ENCODE results near the gene PKD1.

PKD1 gene

DNA sequence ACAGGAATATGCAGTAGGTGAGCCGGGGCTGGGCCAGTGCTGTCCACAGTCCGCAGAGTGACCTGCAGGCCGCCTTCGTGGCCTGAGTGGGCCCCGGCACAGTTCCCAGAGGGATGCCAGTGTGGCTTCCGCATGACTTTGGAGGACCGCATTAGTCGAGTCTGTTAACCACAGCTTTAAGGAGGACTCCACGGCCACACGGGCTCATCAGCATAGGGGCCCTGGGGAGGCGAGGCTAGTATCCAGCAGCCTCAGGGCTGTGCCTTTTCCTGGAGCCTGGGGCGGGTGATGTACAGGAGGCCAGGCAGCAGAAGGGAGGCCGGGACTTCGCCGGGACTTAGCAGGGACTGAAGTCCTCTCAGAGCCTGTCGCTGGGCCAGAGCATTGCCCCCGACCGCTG lies 74.7 kb downstream of the PKD1 start:
- H3K4me1 Mint-ChIP-seq (ENCODE audit: low read depth), result no peaks in the 10 kb centered on the region
- H3K36me3 Mint-ChIP-seq, result no peaks in the 10 kb centered on the region
- H3K27me3 Mint-ChIP-seq, result no peaks in the 10 kb centered on the region
- no peaks in the 10 kb centered on the region for H3K9me3 Mint-ChIP-seq (ENCODE audit: low read depth)
- H3K4me3 Mint-ChIP-seq, result no peak overlapping the region
- no peak overlapping the region for H3K27ac Mint-ChIP-seq

DNA sequence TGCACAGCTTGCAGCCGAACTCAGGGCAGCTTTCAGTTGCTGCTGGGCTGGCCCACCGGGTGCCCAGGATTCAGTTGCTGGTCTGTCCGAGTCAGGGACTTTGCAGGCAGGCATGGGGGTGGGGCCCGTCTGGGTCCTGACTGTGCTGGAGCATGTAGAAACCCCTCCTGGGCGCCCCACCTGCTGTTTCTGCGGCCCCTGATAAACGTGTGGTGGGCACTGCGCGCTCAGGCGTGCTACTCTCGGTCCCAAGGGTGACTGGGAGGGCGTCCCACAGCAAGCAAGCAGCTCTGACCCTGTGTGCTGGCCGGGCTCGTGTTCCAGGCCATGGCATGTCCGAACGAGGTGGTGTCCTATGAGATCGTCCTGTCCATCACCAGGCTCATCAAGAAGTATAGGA lies 75.4 kb downstream of the PKD1 start:
- H3K4me3 Mint-ChIP-seq, result no peak overlapping the region
- no peaks in the 10 kb centered on the region for H3K4me1 Mint-ChIP-seq (ENCODE audit: low read depth)
- no peaks in the 10 kb centered on the region for H3K9me3 Mint-ChIP-seq (ENCODE audit: low read depth)
- no peaks in the 10 kb centered on the region for H3K27me3 Mint-ChIP-seq
- no peak overlapping the region for H3K27ac Mint-ChIP-seq
- no peaks in the 10 kb centered on the region for H3K36me3 Mint-ChIP-seq

DNA sequence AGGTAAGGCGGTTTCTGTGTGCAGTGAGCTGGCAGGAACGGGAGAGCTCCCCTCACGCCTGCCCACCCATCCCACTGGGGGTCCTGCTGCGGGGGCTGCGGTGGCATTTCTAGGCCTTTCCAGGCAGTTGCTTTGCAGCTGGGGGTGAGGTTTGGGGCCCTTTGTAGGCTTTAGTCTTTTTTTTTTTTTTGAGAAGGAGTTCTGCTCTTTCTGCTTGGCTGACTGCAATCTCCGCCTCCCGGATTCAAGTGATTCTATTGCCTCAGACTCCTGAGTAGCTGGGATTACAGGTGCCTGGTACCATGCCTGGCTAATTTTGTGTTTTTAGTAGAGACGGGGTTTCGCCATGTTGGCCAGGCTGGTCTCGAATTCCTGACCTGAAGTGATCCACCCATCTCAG lies 76.8 kb downstream of the PKD1 start:
- H3K9me3 Mint-ChIP-seq (ENCODE audit: low read depth), result no peaks in the 10 kb centered on the region
- H3K27me3 Mint-ChIP-seq, result no peaks in the 10 kb centered on the region
- no peak overlapping the region for H3K4me3 Mint-ChIP-seq
- no peaks in the 10 kb centered on the region for H3K4me1 Mint-ChIP-seq (ENCODE audit: low read depth)
- no peak overlapping the region for H3K27ac Mint-ChIP-seq
- H3K36me3 Mint-ChIP-seq, result no peaks in the 10 kb centered on the region

DNA sequence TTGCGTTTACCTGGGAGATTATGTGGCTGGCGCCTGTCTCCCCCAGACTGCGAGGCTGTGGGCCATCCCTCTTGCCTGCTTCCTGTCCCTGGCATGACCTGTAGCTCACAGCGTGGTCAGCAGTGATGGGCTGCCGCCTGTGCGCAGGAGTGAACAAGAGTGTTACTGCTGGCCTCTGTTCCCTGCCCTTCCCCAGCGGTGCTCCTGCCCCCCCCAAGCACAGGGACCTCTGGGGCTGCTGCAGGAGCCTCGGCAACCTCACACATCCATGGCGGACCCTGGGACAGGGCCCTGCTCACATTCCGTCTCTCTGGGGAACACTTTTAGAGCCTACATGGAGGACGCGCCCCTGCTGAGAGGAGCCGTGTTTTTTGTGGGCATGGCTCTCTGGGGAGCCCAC lies 77.3 kb downstream of the PKD1 start:
- Mint-ChIP-seq H3K4me1 (ENCODE audit: low read depth) (no peaks in the 10 kb centered on the region), H3K9me3 (ENCODE audit: low read depth) (no peaks in the 10 kb centered on the region), H3K27me3 (no peaks in the 10 kb centered on the region), H3K36me3 (no peaks in the 10 kb centered on the region), H3K27ac (no peak overlapping the region), H3K4me3 (no peak overlapping the region)

DNA sequence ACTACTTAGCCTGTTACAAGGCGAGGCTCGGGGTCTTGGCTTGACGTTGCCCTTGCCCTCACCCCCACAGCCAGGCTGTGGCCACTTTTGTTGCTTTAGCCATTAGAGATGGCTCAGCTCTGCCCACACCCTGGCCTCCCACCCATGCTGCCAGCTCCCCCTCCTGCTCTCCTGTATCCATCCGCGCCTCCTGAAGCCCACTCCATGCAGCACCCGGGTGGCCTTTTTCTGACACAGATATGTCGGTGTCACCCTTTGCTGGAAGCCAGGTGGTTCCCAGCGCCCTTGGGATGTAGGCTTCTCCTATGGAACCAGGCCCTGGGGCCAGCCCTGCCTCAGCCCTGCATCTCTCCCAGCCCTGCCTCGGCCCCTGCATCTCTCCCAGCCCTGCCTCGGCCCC lies 78.3 kb downstream of the PKD1 start:
- H3K4me1 Mint-ChIP-seq (ENCODE audit: low read depth), result no peaks in the 10 kb centered on the region
- H3K27me3 Mint-ChIP-seq, result no peaks in the 10 kb centered on the region
- no peak overlapping the region for H3K4me3 Mint-ChIP-seq
- no peaks in the 10 kb centered on the region for H3K9me3 Mint-ChIP-seq (ENCODE audit: low read depth)
- H3K36me3 Mint-ChIP-seq, result no peaks in the 10 kb centered on the region
- H3K27ac Mint-ChIP-seq, result no peak overlapping the region

DNA sequence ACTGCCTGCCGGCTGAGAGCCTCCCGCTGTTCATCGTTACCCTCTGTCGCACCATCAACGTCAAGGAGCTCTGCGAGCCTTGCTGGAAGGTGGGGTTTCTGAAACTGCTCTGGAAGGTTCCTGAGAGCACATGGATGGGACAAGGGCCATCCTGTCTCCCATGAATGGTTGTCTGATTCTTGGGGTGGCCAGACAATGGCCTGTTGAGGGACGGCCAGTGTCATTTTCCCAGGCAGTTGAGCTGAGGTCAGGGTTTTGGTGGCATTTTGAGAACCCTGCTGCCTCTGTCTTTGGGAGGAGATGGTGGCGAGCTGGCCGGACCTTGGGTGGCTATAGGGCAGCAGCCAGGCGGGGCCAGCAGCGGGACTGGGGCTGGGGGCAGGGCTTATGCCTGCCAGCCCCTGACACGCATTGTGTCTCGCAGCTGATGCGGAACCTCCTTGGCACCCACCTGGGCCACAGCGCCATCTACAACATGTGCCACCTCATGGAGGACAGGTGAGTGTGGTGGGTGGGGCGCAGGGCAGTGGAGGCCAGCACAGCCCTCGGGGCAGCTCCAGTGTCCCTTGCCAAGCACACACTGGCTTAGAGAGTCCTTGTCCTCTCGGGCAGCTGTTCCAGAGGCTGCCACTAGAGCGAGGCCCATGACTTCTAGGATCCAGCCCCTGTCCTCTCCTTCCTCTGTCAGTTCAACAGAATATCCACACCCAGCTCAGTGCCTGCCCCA lies 78.9 kb downstream of the PKD1 start:
- no peak overlapping the region for H3K27ac Mint-ChIP-seq
- no peaks in the 10 kb centered on the region for H3K36me3 Mint-ChIP-seq
- H3K27me3 Mint-ChIP-seq, result no peaks in the 10 kb centered on the region
- H3K4me3 Mint-ChIP-seq, result no peak overlapping the region
- no peaks in the 10 kb centered on the region for H3K4me1 Mint-ChIP-seq (ENCODE audit: low read depth)
- H3K9me3 Mint-ChIP-seq (ENCODE audit: low read depth), result no peaks in the 10 kb centered on the region

DNA sequence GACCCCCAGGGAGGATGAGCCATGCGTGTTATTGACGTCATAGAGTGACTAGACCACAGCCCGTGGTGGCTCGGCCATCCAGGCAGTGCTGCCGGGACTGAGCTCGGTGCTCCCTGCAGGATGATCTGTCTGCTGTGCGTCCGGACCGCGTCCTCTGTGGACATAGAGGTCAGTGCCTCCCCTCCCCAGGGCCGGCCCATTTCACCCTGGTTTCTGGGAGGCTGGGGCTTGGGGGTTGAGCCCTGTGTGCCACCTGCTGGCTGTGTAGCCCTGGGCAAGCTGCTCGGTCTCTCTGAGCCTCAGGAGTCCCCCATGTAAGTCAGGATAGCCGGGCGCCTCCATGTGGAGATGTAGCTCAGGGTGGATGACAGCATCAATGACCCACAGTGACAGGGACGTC lies 79.6 kb downstream of the PKD1 start:
- Mint-ChIP-seq H3K36me3 (no peaks in the 10 kb centered on the region), H3K9me3 (ENCODE audit: low read depth) (no peaks in the 10 kb centered on the region), H3K4me1 (ENCODE audit: low read depth) (no peaks in the 10 kb centered on the region), H3K4me3 (no peak overlapping the region), H3K27ac (no peak overlapping the region), H3K27me3 (no peaks in the 10 kb centered on the region)

DNA sequence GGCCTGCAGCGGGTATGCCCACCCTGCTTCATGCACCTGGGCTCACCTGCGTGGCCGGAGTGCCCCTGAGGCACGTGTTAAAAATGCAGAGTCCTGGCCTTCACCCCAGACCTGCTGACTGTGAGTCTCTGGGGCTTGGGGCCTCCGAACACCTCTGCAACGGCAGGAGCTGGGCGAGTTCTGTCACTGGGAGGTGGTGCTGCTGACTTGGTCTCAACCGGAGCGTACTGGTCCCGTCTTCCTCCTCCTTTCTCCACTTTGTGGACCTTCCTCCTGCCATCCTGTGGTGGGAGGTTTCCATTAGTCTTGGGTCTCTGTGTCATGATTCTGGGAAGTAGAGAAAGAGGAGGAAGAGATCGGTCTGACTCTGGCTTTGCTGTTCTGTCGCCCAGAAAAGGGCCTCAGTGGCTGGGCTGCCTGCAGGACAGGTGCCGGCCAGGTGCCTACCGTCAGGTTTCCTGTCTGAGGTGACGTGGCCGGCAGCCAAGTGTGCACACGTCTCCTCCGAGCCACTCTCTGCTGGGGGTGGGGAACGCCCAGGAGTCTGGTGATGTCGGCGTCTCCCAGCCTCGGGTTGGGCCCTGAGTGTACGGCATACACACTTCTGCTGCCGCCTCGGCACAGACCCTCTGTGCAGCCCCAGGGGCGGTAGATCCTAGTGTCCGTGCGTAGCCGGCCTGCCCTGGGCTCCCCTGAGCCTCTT lies 81.0 kb downstream of the PKD1 start:
- H3K9me3 Mint-ChIP-seq (ENCODE audit: low read depth), result no peaks in the 10 kb centered on the region
- H3K36me3 Mint-ChIP-seq, result no peaks in the 10 kb centered on the region
- no peaks in the 10 kb centered on the region for H3K4me1 Mint-ChIP-seq (ENCODE audit: low read depth)
- H3K27me3 Mint-ChIP-seq, result no peaks in the 10 kb centered on the region
- no peak overlapping the region for H3K27ac Mint-ChIP-seq
- H3K4me3 Mint-ChIP-seq, result no peak overlapping the region

DNA sequence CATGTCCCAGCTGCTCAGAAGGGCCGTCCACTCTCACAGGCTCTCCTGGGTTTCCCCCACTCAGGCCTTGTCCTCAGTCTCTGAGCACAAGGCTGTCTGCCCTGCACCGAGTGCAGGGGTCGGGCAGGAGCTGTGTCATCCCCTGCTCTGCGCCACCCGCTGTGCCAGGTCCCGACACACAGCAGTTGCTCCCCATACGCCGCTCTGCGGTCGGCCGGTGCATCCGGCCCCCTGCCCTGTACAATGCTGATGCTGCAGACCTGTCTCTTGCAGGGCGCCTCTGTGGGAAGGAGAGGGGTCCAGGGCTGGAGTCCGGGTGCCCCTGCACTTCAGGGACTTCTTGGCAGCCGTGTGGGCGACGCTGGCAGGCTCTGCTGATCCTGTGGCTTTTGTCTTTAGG lies 81.8 kb downstream of the PKD1 start:
- H3K27ac Mint-ChIP-seq, result no peak overlapping the region
- H3K4me1 Mint-ChIP-seq (ENCODE audit: low read depth), result no peaks in the 10 kb centered on the region
- no peak overlapping the region for H3K4me3 Mint-ChIP-seq
- H3K9me3 Mint-ChIP-seq (ENCODE audit: low read depth), result no peaks in the 10 kb centered on the region
- no peaks in the 10 kb centered on the region for H3K36me3 Mint-ChIP-seq
- no peaks in the 10 kb centered on the region for H3K27me3 Mint-ChIP-seq

DNA sequence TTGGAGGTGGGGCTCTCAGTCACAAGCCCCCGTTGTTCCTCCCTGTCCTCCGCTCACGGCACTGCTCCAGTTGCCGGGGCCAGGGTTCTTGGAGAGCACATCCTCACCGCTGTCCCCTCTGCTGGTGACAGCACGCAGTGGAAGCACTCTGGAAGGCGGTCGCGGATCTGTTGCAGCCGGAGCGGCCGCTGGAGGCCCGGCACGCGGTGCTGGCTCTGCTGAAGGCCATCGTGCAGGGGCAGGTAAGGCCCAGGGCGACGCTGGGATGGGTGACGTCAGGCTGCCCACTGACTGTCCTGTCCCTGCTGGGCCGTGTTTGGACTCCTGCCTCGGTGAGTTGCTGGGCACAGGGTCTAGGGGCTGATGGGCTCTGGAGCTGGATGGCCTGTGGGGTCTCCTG lies 82.5 kb downstream of the PKD1 start:
- no peaks in the 10 kb centered on the region for H3K27me3 Mint-ChIP-seq
- H3K9me3 Mint-ChIP-seq (ENCODE audit: low read depth), result no peaks in the 10 kb centered on the region
- no peak overlapping the region for H3K4me3 Mint-ChIP-seq
- peaks cover 6% of the 10 kb centered on the region for H3K4me1 Mint-ChIP-seq (ENCODE audit: low read depth)
- no peak overlapping the region for H3K27ac Mint-ChIP-seq
- H3K36me3 Mint-ChIP-seq, result no peaks in the 10 kb centered on the region

DNA sequence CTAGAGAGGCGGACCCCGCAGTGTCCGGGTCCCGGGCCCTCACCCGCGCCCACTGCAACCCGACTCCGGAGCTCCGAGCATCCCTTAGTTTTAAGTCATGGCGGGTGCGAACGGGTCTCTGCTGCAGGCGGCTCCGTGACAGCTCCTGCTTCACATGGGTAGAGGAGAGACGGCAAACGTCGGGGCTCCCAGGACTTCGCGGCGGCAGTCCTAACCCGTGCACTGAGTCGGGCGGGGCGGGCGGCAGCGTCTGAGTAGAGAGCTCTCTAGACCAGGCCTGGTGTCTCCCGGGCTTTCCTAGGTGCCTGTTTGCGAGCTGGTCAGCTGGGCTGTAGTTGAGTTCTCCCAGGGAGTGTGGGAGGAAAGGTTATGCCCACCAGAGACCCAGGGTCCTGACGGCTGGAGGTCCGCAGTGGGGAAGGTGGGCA lies 87.6 kb downstream of the PKD1 start:
- Mint-ChIP-seq H3K4me3 (peak overlapping the region; percentile 91), H3K9me3 (ENCODE audit: low read depth) (no peaks in the 10 kb centered on the region), H3K36me3 (no peaks in the 10 kb centered on the region), H3K27ac (peak overlapping the region; percentile 41), H3K4me1 (ENCODE audit: low read depth) (peaks cover 12% of the 10 kb centered on the region), H3K27me3 (no peaks in the 10 kb centered on the region)

DNA sequence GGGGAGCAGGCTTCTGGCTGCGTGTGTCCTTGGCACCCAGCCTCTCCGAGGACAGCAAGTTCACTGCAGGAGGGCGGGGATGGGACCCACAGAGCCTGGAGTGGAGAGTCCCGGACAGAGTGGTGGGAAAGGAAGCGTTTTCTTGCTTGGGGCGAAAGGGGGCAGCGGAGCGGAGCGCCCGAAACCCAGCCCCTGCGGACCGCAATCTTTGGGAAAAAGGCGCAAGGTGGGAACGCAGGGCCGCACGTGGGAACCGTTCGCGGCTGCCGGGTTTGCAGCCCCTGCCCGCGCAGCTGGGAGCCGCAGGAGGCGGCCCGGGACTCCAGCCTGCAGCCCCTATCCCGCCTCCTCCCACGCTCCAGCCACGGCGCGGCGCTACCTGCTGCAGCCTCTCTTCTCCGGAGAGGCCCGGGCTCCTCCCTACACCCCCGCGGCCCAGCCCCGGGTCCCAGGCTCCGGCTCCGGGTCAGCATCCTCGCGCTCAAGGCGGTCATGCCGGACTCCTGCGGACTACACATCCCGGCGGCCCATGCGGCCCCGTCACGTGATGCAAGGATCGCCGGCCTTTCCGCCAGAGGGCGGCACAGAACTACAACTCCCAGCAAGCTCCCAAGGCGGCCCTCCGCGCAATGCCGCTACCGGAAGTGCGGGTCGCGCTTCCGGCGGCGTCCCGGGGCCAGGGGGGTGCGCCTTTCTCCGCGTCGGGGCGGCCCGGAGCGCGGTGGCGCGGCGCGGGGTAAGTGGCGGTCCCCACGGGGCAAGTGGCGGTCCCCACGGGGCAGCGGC lies 88.2 kb downstream of the PKD1 start, which contains the start of the genes NTHL1 and TSC2:
TSS of gene NTHL1 (minus strand) at position 505 of the 786 bp plus-strand sequence. CDS start at position 494, 11 bp downstream.
TSS of gene TSC2 (plus strand) at position 656 of the 786 bp plus-strand sequence. CDS start 631 bp downstream, outside the sequence.
- H3K36me3 Mint-ChIP-seq, result no peaks in the 10 kb centered on the region
- H3K4me1 Mint-ChIP-seq (ENCODE audit: low read depth), result peaks cover 12% of the 10 kb centered on the region
- no peaks in the 10 kb centered on the region for H3K27me3 Mint-ChIP-seq
- no peaks in the 10 kb centered on the region for H3K9me3 Mint-ChIP-seq (ENCODE audit: low read depth)
- H3K4me3 Mint-ChIP-seq, result peak within 1 kb of the TSS; percentile 92
- H3K27ac Mint-ChIP-seq, result peak within 1 kb of the TSS; percentile 70

DNA sequence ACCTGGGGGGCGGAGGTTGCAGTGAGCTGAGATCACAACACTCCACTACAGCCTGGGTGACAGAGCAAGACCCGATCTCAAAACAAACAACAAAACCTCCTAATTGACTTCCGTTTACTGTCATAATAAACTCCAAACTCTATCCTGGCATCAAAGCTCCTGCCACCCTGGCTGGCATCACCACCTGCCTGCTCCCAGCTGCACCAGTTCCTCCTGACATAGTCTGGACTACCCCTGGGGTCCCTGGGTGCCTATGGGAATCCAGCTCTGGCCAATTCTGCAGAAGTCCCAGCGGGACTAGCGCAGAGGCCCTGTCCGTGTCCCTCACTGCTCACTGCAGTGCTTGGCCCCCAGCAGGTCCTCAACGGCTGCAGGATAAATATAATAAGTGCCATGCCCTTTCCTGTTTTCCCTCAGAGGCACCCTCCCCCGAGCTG lies 88.8 kb downstream of the PKD1 start:
- Mint-ChIP-seq H3K27me3 (no peaks in the 10 kb centered on the region), H3K27ac (peak overlapping the region; percentile 70), H3K4me3 (peak overlapping the region; percentile 92), H3K4me1 (ENCODE audit: low read depth) (peaks cover 12% of the 10 kb centered on the region), H3K9me3 (ENCODE audit: low read depth) (no peaks in the 10 kb centered on the region), H3K36me3 (no peaks in the 10 kb centered on the region)

DNA sequence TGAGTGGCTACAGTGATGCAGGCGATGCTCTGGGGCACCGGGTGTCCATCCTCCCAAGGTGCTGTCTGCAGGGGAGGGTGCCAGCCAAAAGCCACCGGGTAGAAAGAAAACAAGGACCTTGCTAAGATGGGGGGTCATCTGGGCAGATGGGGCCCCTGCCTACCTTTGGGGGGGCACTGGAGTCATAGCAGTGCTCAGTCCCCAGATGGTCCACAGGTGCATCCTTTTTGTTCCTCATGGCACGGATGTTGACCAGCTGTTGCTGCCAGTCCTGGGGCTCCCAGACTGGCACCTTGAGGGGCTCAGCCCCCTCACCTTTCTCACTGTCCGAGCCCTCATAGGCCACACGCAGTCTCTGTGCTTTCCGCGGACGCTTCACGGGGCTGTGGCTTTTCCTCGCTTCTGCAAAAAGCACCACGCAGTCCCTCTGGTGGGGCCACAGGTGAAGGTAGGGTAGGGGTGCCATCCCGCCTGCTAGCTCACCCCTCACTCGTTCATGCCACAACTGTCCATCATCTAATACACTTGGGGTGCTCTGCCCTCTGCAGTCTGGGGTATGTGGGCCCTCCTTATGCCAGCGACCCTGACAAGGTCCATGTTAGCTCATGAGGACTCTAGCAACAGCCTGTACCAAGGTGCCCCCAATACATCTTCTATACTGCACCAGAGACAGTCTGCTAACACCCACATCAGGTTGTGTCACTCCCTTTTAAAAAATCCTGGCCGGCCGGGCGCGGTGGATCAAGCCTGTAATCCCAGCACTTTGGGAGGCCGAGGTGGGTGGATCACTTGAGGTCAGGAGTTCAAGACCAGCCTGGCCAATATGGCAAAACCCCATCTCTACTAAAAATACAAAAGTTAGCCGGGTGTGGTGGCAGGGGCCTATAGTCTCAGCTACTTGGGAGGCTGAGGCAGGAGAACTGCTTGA lies 89.5 kb downstream of the PKD1 start:
- H3K4me1 Mint-ChIP-seq (ENCODE audit: low read depth), result peaks cover 12% of the 10 kb centered on the region
- no peaks in the 10 kb centered on the region for H3K9me3 Mint-ChIP-seq (ENCODE audit: low read depth)
- no peak overlapping the region for H3K27ac Mint-ChIP-seq

More for the DNA sequence above, 89.5 kb downstream of the PKD1 start:
- Mint-ChIP-seq H3K27me3 (no peaks in the 10 kb centered on the region), H3K36me3 (no peaks in the 10 kb centered on the region), H3K4me3 (peak overlapping the region; percentile 92)
